ENCODE data around the gene IL6. TPM values are rescaled to one million over a fixed set of nuclear protein-coding genes. Genes with fewer than 3 reads are reported as not detected.

IL6 gene
- total and polyA plus RNA-seq, 10 of the 15 experiments (the other 5 are each of a cell fraction or from before 2014, with no cell fraction given) = not detected

- Histone ChIP-seq H4K20me1 (ENCODE audit: control insufficient read depth, insufficient read depth) (no peaks in the 10 kb centered on the region; the same call in 1 of the 2 replicates), H3K27ac (ENCODE audit: control insufficient read depth, insufficient read depth) (no peak overlapping the region), H3K27me3 (replicated peaks in 1 of 2; ENCODE audit: control insufficient read depth in 2 of 2, insufficient read depth in 2 of 2, low read length in 1 of 2) (peaks cover 0 to 3% of the 10 kb centered on the region in 2 experiments; a peak in 2 of 4 replicates), H2AFZ (ENCODE audit: control insufficient read depth, low read depth, low read length) (no peak overlapping the region), H3K79me2 (ENCODE audit: control insufficient read depth, insufficient read depth, low read length) (no peaks in the 10 kb centered on the region), H3K9me3 (replicated peaks; ENCODE audit: control insufficient read depth, insufficient read depth, low read length) (no peaks in the 10 kb centered on the region), H3K4me2 (ENCODE audit: control insufficient read depth, insufficient read depth) (no peak overlapping the region), H3K36me3 (ENCODE audit: control insufficient read depth in 2 of 2, insufficient read depth in 2 of 2, low read length in 1 of 2) (no peaks in the 10 kb centered on the region), H3K9ac (ENCODE audit: control insufficient read depth, insufficient read depth, low read length) (no peak overlapping the region), H3K4me3 (no peak overlapping the region), H3K4me1 (ENCODE audit: control insufficient read depth, insufficient read depth, low read length) (peaks cover 2% of the 10 kb centered on the region)
- BruUV-seq (replicated peaks) = no TSS peak
- ChIA-PET POLR2A (interaction anchor here (0.6 kb wide), 2 partner anchors 93 to 1893 kb away, joined by 4 to 5 read pairs; no protein-coding TSS in a partner anchor), CTCF (interaction anchor here (0.6 to 3.3 kb wide), 4 partner anchors 8 to 157 kb away, joined by 3 to 21 read pairs (median 4); partner anchors contain the start of gene IL6), SMC1A (ENCODE audit: uncharacterized antibody, unreplicated experiment) (interaction anchor here (0.7 to 1.4 kb wide), 2 partner anchors 9 to 39 kb away, joined by 3 read pairs; partner anchors contain the start of gene IL6), RAD21 (ENCODE audit: unreplicated experiment) (no interaction called here)
- no peak for FAIRE-seq
- TF ChIP-seq NR2C2 (IDR thresholded peaks at IDR 0.05; ENCODE audit: borderline replicate concordance, control insufficient read depth, insufficient read length, low read depth) (no peak), CBX3 (IDR thresholded peaks at IDR 0.05; ENCODE audit: borderline replicate concordance, low read depth) (no peak), PBX3 (IDR thresholded peaks at IDR 0.05; ENCODE audit: insufficient replicate concordance, low read depth, low read length) (no peak), ZNF274 (IDR thresholded peaks at IDR 0.05; ENCODE audit: insufficient read depth, insufficient read length) (no peak), CBX5 (IDR thresholded peaks at IDR 0.05; ENCODE audit: low read depth) (no peak), IRF4 (IDR thresholded peaks at IDR 0.05; ENCODE audit: low read depth, low read length) (no peak), SIX5 (IDR thresholded peaks at IDR 0.05; ENCODE audit: low read depth, low read length, severe bottlenecking) (no peak), PAX8 (IDR thresholded peaks at IDR 0.05) (no peak), TCF3 (IDR thresholded peaks at IDR 0.05; ENCODE audit: borderline replicate concordance, insufficient read depth, low read depth, low read length) (no peak), USF2 (IDR thresholded peaks at IDR 0.05; ENCODE audit: borderline replicate concordance, low read depth, low read length) (no peak), RAD51 (IDR thresholded peaks at IDR 0.05) (no peak), RB1 (IDR thresholded peaks at IDR 0.05; ENCODE audit: borderline replicate concordance) (no peak), PAX5 (IDR thresholded peaks at IDR 0.05; ENCODE audit: borderline replicate concordance, low read depth, low read length) (no peak), ZNF24 (IDR thresholded peaks at IDR 0.05) (no peak), SRF (IDR thresholded peaks at IDR 0.05; ENCODE audit: low read depth in 2 of 2, low read length in 2 of 2) (no peak), NFYA (IDR thresholded peaks at IDR 0.05; ENCODE audit: borderline replicate concordance, low read depth, low read length) (no peak), POLR2AphosphoS5 (IDR thresholded peaks at IDR 0.05; ENCODE audit: low read length) (no peak), SMARCA5 (IDR thresholded peaks at IDR 0.05) (no peak)
- ATAC-seq = no peak
- no peak for DNase-seq (ENCODE audit: low read depth, low spot score)
- intact Hi-C loops (cut with micrococcal nuclease; ENCODE audit: unreplicated experiment) = no loop called here
- in situ Hi-C loops (cut with MboI) = no loop called here
- WGBS (ENCODE audit: insufficient coverage, insufficient replicate concordance, low lambda C conversion rate, missing lambda C conversion rate) = 27% methylated on average over 7 of the region's 7 CpGs
Observed at GRCh38 chr7:22717760-22718159, 9.2 kb upstream of the IL6 start.
